22Rv1 (cell line): ENCODE measurements around the gene TREML1.

Source experiments
- ZFX ChIP-seq: fragments of 450-650 bp; IDR thresholded peaks from 2 replicates; pipeline ENCODE4 v1.6.1; 2017; ENCODE audit warnings: antibody characterized with exemption, borderline replicate concordance
- TF ChIP-seq, protein P1 (sequence below): fragments of 450-650 bp; IDR thresholded peaks from 2 replicates; pipeline ENCODE4 v1.5.1; 2017; ENCODE audit warnings: mild to moderate bottlenecking

DNA sequence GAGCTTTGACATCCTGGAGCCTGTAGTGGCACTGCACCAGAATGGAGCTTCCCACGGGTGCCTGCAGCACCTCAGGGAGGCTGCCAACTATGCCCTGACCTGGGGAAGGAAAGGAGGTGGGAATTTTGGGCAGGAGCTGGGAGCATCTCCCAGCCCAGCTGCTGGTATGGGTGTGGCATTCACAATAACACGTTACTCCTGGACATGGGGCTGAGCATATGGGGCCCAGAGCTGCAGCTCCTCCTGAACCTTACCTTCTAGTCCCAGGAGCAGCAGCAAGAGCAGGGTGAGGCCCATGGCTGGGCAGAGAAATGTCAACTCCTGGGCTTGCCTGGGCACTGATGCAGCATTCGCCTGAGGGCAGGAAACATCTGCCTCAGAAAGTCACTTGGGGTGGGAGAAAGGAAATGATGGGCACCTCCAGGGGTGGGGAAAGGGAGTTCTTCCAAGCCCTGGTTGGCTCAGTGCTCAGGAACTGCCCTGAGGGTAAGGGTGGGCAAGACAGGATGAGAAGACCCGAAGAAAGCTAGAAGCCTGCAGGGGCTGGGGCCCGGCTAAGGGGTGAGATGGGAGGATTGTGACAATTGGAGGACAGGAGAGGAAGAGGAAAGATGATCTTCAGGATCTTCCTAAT lies at the start of gene TREML1:
- TF ChIP-seq, protein P1, sequence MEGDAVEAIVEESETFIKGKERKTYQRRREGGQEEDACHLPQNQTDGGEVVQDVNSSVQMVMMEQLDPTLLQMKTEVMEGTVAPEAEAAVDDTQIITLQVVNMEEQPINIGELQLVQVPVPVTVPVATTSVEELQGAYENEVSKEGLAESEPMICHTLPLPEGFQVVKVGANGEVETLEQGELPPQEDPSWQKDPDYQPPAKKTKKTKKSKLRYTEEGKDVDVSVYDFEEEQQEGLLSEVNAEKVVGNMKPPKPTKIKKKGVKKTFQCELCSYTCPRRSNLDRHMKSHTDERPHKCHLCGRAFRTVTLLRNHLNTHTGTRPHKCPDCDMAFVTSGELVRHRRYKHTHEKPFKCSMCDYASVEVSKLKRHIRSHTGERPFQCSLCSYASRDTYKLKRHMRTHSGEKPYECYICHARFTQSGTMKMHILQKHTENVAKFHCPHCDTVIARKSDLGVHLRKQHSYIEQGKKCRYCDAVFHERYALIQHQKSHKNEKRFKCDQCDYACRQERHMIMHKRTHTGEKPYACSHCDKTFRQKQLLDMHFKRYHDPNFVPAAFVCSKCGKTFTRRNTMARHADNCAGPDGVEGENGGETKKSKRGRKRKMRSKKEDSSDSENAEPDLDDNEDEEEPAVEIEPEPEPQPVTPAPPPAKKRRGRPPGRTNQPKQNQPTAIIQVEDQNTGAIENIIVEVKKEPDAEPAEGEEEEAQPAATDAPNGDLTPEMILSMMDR, result no peak
- no peak for TF ChIP-seq ZFX
